ENCODE results near the gene MRPS26. TPM values are rescaled to one million over a fixed set of nuclear protein-coding genes. Genes with fewer than 3 reads are reported as not detected.

Gene MRPS26
- total and polyA plus RNA-seq, 2 of the 13 experiments (the other 11 are each of a cell fraction or from before 2014, with no cell fraction given): 89.8 to 187 TPM

DNA sequence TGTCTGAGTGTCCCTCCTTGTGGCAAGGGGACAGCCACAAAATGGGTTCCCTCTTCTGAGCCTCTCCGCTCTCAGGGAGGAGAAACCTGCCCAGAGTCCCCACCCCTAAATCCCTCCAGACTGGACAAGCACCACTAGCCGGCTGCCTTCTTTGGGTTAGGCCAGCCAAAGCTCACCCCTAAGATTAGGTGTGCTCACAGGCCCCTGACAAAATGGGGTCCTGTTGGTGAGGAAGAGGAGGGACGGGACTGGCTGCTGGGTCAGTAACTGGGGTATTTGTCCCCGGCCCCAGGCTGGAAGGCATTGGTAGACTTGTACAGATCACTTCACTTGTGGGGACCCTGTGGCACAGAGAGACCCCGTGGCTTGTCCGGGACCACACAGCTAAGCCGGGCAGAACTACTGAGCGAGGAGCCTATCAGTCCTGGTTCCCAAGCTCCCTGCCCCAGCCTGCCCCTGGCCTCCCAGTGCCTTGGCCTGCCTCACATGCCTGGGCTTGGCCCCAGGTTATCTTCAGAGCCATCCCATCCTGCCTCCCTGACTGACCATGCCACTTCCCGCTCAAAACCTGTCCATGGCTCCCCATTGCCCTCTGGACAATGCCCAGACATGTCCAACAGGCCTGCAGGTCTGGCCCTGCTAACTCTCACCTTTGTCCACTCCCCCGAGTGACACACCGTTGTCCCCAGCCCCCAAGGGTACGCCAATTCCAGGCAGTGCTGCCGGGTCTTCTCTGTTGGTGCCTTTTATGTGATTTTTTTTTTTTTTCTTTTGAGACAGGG is 49.2 kb downstream of the MRPS26 start (continued):
- TF ChIP-seq ZNF598 (CRISPR knock-in tag; IDR thresholded peaks at IDR 0.05; ENCODE audit: borderline replicate concordance) (0 out of 2 replicates have a peak, but pooled peaks have one; percentile 39), EED (CRISPR knock-in tag; IDR thresholded peaks at IDR 0.05) (no peak), DPF2 (CRISPR knock-in tag; IDR thresholded peaks at IDR 0.05; ENCODE audit: borderline replicate concordance, low read depth) (no peak), ZBTB20 (CRISPR knock-in tag; IDR thresholded peaks at IDR 0.05; ENCODE audit: borderline replicate concordance, low read depth) (no peak), SMAD1 (CRISPR knock-in tag; IDR thresholded peaks at IDR 0.05; ENCODE audit: borderline replicate concordance, low read depth) (peak; percentile 14; the same call in 1 of the 2 replicates), ZNF782 (CRISPR knock-in tag; IDR thresholded peaks at IDR 0.05; ENCODE audit: borderline replicate concordance) (no peak), ZNF547 (CRISPR knock-in tag; IDR thresholded peaks at IDR 0.05) (no peak), BRCA1 (CRISPR knock-in tag; IDR thresholded peaks at IDR 0.05) (no peak), ZNF274 (CRISPR knock-in tag; IDR thresholded peaks at IDR 0.05) (0 out of 2 replicates have a peak, but pooled peaks have one; percentile 69), ZNF773 (CRISPR knock-in tag; IDR thresholded peaks at IDR 0.05; ENCODE audit: borderline replicate concordance) (0 out of 2 replicates have a peak, but pooled peaks have one; percentile 29), ZNF850 (CRISPR knock-in tag; conservative IDR thresholded peaks at IDR 0.05) (0 out of 2 replicates have a peak, but pooled peaks have one; percentile 58), ZNF232 (CRISPR knock-in tag; IDR thresholded peaks at IDR 0.05; ENCODE audit: borderline replicate concordance) (no peak), KDM6A (CRISPR knock-in tag; IDR thresholded peaks at IDR 0.05; ENCODE audit: low read depth) (no peak), ZNF333 (CRISPR knock-in tag; IDR thresholded peaks at IDR 0.05; ENCODE audit: borderline replicate concordance) (no peak), ZNF33B (CRISPR knock-in tag; IDR thresholded peaks at IDR 0.05) (0 out of 2 replicates have a peak, but pooled peaks have one; percentile 39), ZNF605 (CRISPR knock-in tag; IDR thresholded peaks at IDR 0.05) (0 out of 2 replicates have a peak, but pooled peaks have one; percentile 43), ZFX (CRISPR knock-in tag; IDR thresholded peaks at IDR 0.05; ENCODE audit: low read depth) (peak; percentile 13; the same call in 1 of the 2 replicates), ATM (IDR thresholded peaks at IDR 0.05; ENCODE audit: borderline replicate concordance) (no peak), THAP11 (CRISPR knock-in tag; IDR thresholded peaks at IDR 0.05) (no peak), ZNF883 (CRISPR knock-in tag; IDR thresholded peaks at IDR 0.05; ENCODE audit: not compliant biosample characterization) (peak; percentile 45)
- TF ChIP-seq, protein P1, sequence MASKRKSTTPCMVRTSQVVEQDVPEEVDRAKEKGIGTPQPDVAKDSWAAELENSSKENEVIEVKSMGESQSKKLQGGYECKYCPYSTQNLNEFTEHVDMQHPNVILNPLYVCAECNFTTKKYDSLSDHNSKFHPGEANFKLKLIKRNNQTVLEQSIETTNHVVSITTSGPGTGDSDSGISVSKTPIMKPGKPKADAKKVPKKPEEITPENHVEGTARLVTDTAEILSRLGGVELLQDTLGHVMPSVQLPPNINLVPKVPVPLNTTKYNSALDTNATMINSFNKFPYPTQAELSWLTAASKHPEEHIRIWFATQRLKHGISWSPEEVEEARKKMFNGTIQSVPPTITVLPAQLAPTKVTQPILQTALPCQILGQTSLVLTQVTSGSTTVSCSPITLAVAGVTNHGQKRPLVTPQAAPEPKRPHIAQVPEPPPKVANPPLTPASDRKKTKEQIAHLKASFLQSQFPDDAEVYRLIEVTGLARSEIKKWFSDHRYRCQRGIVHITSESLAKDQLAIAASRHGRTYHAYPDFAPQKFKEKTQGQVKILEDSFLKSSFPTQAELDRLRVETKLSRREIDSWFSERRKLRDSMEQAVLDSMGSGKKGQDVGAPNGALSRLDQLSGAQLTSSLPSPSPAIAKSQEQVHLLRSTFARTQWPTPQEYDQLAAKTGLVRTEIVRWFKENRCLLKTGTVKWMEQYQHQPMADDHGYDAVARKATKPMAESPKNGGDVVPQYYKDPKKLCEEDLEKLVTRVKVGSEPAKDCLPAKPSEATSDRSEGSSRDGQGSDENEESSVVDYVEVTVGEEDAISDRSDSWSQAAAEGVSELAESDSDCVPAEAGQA (IDR thresholded peaks at IDR 0.05; ENCODE audit: low read depth): no peak
- TF ChIP-seq, protein P1 (CRISPR knock-in tag; IDR thresholded peaks at IDR 0.05; ENCODE audit: borderline replicate concordance): no peak
- TF ChIP-seq, protein P2, sequence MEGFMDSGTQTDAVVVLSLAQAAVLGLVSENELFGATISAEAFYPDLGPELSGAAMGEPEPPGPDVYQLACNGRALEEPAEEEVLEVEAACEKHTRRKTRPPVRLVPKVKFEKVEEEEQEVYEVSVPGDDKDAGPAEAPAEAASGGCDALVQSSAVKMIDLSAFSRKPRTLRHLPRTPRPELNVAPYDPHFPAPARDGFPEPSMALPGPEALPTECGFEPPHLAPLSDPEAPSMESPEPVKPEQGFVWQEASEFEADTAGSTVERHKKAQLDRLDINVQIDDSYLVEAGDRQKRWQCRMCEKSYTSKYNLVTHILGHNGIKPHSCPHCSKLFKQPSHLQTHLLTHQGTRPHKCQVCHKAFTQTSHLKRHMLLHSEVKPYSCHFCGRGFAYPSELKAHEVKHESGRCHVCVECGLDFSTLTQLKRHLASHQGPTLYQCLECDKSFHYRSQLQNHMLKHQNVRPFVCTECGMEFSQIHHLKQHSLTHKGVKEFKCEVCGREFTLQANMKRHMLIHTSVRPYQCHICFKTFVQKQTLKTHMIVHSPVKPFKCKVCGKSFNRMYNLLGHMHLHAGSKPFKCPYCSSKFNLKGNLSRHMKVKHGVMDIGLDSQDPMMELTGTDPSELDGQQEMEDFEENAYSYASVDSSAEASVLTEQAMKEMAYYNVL (CRISPR knock-in tag; IDR thresholded peaks at IDR 0.05; ENCODE audit: borderline replicate concordance): no peak
